NCI-H1092 treated with DMSO at 0.1 percent for 48 hours (cell line): ENCODE data around the gene SYTL1.
A peak's percentile ranks its signal among the peaks of the same experiment; 100 is the strongest.

Source experiments
- DNase-seq: peaks from one replicate; lab custom pipeline; 2025; lab: John Stamatoyannopoulos, UW

The SYTL1 gene

DNA sequence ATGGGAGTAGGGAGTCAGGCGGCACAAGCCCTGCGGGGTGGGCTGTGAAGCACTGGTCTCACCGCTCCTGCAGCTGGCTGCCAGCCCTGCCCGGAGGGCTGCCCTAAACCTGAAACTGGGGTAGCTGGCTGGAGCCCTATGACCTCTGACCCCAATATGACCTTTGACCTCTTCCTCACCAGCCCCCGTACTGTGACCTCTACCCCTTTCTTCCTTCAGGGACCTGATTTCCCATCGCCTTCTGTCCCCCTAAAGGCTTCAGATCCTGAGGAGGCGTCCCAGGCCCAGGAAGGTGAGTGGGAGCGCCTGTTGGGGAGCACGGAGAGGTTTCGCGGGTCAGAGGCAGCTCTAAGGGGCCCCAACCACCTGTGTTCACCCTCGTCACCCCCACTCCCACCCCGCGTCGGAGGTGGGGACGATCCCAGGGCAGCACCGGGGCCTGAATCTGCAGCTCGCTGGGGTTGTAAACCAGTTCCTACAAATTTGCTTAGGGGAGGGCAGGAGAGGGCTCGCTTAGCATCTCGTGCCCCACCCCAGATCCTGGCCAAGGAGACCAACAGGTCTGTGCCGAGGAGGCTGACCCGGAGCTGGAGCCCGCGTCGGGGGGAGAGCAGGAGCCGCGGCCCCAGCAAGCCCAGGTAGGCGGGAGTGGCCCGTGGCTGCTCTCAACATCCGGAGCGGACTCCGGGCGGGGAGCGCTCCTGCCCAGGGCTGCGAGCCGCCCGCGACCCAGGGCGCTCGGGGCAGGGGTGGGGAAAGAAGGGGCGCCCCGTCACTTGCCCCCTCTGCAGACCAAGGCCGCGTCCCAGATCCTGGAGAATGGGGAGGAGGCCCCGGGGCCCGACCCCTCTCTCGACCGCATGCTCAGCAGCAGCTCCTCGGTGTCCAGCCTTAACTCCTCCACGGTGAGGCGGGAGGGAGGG is 7.3 kb downstream of the SYTL1 start:
- peak; percentile 66 for DNase-seq

DNA sequence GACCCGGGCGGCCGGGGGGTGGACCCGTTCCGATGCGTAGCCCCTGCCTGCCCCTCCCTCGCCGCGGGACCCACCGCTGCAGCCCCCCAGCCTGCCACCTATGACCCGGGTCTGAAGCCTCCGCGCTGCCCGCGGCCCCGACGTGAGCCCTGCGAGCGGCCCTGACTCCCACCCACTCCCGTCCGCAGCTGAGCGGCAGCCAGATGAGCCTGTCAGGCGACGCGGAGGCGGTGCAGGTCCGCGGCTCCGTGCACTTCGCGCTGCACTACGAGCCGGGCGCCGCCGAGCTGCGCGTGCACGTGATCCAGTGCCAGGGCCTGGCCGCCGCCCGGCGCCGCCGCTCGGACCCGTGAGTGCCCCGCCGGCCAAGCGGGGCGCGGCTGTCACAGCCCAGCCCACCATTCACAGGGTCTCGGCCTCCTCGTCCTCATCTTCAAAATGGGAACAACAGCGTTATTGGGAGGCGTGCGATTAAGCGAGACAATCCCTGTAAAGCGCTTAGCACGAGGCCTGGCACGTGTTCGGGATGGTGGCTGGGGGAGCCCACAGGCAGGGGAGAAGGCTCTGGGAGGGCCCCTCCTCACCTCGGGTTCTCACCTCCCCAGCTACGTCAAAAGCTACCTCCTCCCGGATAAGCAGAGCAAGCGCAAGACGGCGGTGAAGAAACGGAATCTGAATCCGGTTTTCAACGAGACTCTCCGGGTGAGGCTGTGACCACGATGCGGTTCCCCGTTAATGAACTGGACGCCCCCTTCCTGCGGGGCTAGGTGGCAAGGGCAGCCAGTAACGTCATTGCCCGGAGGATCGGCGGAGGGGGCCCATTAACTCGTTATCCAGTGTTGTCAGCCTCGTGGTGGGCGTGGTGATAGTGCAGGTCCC is 8.2 kb downstream of the SYTL1 start:
- peak; percentile 72 for DNase-seq

DNA sequence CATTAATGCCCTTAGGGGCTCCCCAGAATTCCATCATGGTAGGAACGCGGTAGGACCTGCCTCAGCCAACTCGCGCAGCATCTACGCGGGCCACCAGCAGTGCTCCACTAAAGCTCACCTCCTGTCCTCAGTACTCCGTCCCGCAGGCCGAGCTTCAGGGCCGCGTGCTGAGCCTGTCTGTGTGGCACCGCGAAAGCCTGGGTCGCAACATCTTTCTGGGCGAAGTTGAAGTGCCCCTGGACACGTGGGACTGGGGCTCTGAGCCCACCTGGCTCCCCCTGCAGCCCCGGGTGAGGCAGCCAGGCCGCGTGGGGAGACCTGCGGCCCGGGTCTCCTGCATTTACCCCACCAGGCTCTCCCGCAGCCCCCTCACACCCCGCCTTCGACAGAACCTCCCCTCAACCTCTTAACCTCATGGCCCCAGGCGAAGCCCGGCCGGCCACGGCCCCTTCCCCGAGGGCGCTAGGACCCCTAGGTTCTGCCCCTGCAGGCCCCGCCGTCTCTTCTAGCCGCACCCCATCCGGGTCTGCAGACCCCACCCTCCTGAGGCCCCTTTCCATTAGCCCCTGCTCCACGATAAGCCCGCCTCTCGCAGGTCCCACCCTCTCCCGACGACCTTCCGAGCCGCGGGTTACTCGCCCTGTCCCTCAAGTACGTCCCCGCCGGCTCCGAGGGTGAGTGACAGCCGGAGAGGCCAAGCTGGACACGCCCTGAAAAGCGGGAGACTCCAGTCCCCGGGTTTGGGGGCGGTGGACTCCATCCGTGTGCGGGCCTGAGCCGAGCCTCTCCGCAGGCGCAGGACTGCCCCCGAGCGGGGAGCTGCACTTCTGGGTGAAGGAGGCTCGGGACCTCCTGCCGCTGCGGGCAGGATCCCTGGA is 9.1 kb downstream of the SYTL1 start:
- DNase-seq: no peak

DNA sequence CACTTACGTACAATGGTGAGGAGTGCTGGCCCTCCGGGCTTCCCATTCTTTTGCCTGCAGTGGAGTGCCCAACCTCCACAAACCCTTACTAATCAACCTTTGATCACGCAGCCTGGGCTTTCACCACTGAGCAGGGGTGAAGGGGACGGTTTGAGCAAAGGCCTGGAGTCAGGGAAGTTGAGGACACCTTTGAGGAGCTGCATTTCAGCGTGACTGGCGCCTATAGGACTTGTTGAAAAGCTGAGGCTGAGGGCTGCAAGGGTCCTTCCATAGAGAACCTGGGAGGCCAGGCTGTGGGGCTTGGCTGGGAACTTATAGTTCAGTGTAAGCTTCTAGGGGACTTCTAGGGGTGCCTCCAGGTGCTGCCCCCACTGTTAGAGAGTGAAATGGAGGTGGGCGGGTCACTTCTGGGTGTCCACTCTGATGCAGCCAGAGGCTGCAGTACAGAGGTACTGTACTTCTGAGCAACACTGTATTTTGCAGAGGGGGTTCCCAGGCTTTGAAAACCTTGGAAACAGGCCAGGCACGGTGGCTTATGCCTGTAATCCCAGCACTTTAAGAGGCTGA is 9.8 kb downstream of the SYTL1 start:
- DNase-seq: no peak

DNA sequence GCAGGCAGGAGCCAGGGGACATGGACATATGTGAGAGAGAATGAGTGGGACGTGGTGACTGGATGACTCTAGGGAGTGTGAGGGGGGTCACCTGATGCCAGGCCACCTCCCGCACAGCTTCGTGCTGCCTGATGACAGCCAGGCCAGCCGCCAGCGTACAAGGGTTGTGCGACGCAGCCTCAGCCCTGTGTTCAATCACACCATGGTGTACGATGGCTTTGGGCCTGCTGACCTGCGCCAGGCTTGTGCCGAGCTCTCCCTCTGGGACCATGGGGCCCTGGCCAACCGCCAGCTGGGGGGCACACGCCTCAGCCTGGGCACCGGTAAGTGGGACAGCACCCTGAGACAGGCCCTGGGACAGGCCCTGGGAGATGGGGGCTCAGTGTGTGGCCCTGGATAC is 11.3 kb downstream of the SYTL1 start:
- DNase-seq: no peak

DNA sequence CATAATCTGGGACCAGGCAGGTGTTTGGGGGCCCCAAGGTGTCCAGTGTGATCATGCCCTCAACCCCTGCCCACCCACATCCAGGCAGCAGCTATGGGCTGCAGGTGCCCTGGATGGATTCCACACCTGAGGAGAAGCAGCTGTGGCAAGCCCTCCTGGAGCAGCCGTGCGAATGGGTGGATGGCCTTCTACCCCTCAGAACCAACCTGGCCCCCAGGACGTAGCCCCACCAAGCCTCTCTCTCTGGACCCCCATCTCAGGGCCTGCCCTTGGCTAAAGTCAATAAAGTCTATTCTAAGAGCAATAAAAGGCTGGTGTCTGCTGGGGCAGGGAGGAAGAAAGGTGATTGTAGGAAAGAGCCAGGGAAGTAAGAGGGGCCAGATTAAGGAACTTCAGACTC is 11.8 kb downstream of the SYTL1 start:
- DNase-seq: no peak

DNA sequence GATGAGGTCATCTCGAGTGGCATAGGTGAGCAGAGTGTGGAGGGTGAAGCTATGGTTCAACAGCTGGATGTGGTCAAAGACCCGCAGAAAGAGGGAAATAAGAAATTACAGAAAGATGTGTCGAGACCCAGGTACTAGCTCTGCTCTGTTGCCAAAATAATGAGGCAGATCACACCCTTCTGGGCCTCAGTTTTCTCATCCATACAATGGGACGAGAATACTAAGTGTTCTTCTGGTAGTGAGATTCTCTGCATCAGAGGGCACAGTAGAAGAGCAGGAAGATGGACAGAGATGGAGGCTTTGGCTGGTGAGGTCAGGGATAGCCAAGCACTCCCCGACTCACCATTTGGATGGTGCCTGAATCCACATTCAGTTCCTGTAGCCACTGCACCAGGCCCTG is 13.9 kb downstream of the SYTL1 start:
- no peak for DNase-seq

DNA sequence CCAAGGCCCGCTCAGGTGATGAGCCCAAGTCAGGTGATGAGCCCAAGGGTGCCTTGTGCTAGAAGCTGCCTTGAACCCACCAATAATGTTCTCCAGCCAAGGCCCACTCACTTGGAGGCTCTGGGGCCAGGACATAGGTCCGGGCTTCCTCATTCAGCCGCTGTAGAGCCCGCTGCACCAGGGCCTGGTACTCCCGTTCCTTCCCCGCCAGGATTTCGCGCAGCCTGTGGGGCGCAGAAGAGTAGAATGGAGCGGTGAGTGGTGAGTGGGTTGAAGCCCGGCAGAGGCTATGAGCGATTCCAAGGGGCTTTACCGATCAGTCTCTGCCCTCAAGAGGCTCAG is 14.4 kb downstream of the SYTL1 start:
- DNase-seq: no peak

DNA sequence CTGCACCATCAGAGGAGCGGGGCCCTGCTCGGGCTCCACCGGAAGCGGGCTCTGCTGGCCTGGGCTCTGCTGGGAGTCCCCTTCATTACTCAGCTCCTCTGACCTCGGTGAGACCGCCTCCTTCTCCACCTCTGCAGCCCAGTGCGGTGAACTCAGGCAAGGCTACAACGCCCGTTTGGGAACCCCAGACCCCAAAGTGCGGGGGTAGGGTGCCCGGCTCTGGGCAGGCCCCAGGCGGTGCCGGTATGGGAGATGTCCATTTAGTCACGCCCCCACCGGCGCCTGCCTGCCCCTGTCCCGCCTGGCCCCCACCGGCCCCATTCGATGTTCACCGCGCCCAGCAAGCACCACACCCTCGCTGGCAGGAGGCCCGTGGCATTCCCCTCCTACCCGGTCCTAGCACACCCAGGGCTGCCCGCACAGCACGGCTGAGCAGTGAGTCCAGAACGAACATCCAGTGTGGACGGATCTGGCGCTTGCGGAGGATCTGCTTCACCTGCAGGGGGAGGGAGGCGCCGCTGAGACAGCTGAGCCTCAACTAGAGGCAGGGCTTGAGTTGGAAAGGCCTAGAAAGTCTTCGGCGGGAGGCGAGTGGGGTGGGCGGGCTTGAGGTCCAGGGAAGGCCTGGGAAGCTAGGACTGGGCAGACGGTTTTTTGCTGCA is 14.9 kb downstream of the SYTL1 start:
- DNase-seq: no peak

DNA sequence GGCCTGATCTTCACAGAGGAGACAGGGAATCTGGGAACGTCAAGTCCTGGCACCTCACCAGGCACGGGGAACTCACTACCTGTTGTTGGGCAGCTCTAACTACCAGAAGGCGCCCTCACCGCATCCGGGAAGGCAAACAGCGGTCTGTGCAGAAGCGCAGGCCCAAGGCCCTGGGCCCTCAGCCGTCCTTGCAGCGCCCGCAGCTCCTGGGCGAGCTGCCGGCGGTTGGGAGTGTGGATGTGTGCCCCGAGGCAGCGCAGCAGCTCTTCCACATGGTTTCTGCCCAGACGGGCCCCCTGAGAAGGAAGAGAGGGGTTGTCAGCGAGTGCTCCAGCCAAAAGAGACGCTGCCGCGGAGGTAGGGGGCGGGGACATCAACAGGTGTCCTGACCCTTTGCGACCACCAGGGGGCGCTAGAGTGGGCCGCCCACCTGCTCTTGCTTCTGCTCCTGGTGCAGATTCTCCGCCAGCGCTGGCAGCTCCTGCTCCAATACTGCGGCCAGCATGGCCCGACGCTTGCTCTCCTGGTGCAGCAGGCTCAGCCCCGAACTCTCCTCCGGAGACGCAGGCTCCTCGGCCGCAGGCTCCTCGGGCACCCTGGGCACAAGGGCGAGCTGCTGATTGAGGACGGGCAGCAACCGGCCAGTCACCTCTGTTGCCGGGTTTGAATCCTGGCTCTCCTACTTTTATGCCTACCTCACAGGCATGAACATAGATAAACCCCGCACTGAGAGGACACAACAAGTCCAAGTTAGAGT is 15.6 kb downstream of the SYTL1 start:
- peak; percentile 77 for DNase-seq

DNA sequence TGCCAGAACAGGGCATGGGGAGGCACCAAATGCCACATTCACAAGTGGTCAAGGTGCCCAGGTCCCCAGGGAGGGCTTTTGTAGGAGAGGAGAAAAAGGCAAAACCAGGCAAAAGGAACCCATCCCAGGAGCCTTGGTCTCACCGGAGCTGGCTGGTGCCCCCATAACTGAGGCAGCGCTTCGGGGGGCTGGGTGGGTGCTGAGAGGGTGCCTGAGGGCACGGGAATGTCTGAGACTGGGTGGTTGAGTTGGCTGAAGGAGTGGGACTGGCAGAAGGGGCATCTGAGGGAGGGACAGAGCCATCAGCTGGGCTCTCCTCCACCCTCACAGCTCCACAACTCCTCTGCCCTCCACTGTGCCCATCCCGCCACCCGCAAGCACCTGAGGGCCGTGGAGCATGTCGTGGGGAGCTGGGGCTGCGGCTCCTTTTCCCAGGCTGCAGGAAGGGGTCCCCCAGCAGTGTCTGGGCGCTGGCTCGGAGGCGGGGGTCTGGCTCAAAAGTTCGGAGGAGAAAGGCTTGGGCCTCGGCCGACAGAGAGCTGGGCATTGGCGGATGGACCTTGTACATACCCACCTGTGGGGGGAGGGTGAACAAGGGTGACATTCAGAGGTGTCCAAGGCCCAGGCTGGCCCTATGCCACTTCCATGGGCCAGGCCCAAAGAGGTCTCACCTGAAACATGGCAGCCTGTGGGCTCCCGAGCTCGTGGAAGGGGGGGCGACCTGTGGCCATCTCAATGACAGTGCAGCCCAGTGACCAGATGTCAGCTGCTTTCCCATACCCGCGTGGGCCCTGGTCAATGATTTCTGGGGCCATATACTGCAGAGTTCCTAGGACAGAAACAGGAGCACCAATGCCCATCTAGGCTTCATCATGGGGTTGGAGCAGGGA is 16.5 kb downstream of the SYTL1 start:
- DNase-seq: no peak

DNA sequence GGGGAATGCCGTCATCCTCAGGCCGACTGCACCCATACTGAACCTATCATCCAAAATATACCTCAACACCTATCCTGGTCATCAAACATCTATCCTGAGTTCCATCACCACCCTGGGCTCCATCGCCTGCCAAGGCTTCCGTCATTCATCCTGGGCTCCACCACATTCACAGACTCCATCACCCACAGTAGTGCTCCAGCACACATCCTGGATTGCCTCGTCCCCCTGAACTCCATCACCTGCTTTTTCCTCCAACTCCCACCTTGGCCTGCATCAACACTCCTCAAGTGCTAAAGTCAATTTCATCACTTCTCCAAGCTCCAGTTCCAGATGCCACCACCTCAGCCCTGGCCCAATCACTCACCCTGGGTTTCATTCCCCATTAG is 17.1 kb downstream of the SYTL1 start:
- no peak for DNase-seq

DNA sequence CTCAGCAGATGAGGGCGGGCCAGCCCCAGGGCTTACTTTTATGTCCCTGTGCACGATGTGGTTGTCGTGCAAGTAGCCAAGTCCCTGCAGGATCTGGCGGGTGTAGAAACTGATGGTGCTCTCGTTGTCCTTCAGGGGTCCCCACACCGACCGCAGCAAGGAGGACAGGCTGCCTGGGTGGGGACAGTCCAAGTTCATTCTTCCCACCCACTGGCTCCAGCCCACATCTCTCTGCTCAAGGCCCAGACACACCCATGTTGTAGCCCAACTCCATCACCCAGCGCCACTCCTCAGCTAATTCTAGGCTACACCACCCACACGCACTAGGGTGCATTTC is 18.0 kb downstream of the SYTL1 start:
- no peak for DNase-seq

DNA sequence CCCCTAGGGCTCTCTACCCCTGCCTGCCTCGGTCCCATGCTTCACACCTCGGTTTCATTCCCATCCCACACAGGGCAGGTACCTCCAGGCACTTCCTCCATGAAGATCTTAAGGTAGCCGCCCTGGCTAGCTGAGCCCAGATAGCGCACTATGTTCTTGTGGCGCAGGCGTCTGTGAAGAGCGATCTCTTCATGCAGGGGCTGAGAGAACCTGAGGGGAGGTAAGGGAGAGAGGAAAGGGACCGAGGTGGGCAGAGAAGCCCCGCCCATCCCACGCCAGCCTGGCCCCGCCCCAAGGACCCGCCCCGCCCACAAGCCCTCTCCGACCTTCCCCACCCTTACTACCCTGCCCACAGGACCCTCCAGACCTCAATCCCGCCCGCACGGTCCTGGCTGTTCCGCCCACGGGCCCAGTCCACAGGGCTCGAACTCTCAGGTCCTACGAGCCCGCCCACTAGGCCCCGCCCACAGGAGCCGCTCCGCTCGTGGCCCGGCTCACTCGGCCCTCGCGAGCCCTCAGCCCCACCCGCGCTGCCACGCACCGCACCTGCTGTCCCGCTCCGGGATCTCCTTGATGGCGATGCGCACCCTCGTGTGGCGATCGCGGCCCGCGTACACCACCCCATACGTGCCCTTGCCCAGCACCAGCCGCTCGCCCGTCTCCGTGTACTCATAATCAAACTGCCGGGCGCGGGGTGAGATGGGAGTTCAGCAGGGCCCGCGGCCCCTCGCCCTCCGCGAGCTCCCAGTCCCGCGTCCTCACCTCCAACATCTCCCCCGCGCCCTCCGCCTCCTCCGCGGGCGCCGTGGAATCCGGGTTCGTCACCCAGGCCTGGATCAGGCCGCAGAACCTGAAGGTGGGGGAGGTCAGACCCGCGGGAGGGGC is 18.6 kb downstream of the SYTL1 start:
- no peak for DNase-seq

DNA sequence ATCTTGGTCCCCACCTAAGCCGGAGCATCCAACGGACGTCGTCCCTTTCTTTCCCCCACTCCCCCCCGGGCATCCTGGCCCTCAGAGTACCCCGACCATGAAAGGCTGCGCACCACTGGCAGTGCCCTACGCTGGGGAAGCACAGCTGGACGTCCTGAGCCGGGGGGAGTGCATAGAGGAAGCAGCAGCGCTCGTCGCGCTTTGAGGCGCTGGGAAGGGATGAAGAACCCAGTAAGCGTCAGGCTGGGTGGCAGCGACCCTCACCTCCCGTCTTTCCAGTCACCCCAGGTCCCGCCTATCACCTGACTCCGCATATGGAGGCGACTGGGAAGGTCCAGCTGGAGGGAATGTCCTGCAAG is 19.2 kb downstream of the SYTL1 start:
- no peak for DNase-seq

DNA sequence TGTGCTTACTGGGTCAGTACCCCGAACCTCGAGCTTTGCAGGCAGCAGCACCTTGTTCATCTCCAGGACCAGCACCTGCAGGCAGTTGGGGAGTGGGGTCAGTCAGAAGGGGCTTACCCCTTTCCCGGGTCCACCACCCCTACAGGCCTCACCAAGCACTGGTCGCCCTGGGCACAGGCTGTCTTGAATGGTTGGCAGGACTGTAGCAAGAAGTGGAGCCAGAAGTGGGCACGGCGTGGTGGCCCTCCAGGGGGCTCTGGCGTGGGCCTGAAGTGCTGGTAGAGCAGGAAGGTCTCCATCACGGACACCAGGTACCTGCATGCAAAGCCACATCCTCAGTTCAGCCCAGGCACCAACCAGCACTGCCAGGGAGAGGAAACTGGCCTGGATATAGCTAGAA is 19.7 kb downstream of the SYTL1 start:
- no peak for DNase-seq

DNA sequence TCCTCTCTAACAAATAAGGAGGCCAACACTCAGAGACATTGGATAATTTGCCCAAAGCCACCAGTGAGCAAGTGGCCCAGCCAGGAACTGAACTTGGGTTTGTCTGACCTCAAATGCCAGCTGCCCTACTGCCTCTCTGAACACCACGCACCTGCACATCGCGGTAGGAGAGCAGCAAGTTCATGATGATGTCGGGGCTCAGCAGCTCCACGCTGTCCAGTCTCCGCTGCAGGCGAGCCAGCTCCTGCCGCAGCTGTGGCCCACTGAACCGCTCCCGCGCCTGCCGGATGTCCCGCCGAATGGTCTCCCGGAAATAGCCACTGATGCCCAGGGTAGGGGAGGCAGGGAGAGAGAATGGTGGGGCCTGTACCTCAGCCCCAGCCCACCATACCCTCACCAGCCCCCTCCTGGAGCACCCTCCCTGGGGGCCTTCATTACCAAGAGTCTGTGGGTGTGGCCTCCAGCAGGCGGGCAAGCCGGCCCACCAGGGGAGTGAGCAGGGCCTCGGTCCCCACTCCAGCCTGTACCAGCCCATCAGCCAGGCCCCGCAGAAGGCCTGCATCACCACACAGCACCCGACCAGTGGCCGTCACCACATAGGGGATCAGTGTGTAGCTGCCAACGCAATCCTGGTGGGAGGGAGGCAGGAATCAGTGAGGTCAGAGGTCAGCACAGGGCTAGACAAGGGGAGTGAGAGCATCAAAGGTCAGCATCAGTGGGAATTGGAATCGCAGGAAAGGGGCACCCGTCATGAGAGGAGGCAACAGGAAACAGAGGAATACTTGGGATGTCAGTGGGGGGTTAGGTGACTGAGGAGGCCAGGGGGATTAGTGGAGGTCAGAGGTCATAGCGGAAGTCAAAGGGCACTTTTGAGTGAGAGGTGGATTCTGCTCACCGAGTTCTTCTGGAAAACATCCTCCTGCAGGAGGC is 22.2 kb downstream of the SYTL1 start:
- DNase-seq: no peak
